HCT116 (cell line): ENCODE results near the gene ATF7IP.

Source experiments
- POLR2AphosphoS5 ChIP-seq: IDR thresholded peaks from 2 replicates; pipeline ENCODE4 v1.6.1; 2011; ENCODE audit warnings: mild to moderate bottlenecking, low read depth, low read length, moderate library complexity
- TF ChIP-seq, protein P1 (sequence below), 3 experiments: fragments of 200-600 bp in 1 of 3; sonication (generic) in 1 of 3; IDR thresholded peaks in 2 of 3; conservative IDR thresholded peaks in 1 of 3; 2 replicates each; pipeline ENCODE4 v1.5.1; 2012 to 2017; ENCODE audit warnings: low read depth in 2 of 3, low read length in 2 of 3, antibody characterized with exemption in 1 of 3, borderline replicate concordance in 1 of 3, control low read depth in 1 of 3, mild to moderate bottlenecking in 1 of 3, mixed read lengths in 1 of 3, mixed run types in 1 of 3, moderate library complexity in 1 of 3; ENCODE audit not compliant: insufficient read depth in 1 of 3

GRCh38 chr12:14326699-14327098 is 38.8 kb upstream of the ATF7IP start:
- TF ChIP-seq POLR2AphosphoS5: no peak
- TF ChIP-seq, protein P1, sequence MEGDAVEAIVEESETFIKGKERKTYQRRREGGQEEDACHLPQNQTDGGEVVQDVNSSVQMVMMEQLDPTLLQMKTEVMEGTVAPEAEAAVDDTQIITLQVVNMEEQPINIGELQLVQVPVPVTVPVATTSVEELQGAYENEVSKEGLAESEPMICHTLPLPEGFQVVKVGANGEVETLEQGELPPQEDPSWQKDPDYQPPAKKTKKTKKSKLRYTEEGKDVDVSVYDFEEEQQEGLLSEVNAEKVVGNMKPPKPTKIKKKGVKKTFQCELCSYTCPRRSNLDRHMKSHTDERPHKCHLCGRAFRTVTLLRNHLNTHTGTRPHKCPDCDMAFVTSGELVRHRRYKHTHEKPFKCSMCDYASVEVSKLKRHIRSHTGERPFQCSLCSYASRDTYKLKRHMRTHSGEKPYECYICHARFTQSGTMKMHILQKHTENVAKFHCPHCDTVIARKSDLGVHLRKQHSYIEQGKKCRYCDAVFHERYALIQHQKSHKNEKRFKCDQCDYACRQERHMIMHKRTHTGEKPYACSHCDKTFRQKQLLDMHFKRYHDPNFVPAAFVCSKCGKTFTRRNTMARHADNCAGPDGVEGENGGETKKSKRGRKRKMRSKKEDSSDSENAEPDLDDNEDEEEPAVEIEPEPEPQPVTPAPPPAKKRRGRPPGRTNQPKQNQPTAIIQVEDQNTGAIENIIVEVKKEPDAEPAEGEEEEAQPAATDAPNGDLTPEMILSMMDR (IDR thresholded peaks at IDR 0.05 in 2 of 3, conservative IDR thresholded peaks at IDR 0.05 in 1 of 3; ENCODE audit: borderline replicate concordance in 1 of 3, insufficient read depth in 1 of 3, low read depth in 2 of 3, low read length in 2 of 3): no peak
